NB4 (cell line): Measurements from ENCODE around the gene SEPTIN5.

Source experiments
- CTCF ChIP-seq: IDR thresholded peaks from one replicate; pipeline ENCODE4 v1.5.1; 2012; ENCODE audit warnings: low read depth, low read length
- MYC ChIP-seq: IDR thresholded peaks from 2 replicates; pipeline ENCODE4 v1.6.1; 2011; ENCODE audit warnings: low read depth, low read length
- POLR2A ChIP-seq: IDR thresholded peaks from 2 replicates; pipeline ENCODE4 v1.6.1; 2011; ENCODE audit warnings: mild to moderate bottlenecking; ENCODE audit not compliant: insufficient read length; ENCODE audit errors: extremely low read depth

- TF ChIP-seq MYC (no peak), CTCF (no peak), POLR2A (no peak)
These were observed 28.1 kb downstream of the SEPTIN5 start for GRCh38 chr22:19742160-19743066.
